ENCODE measurements around the gene CGNL1.
A peak's percentile ranks its signal among the peaks of the same experiment; 100 is the strongest.

The CGNL1 gene

GRCh38 chr15:57553526-57553925 is 177.2 kb downstream of the CGNL1 start:
- DNase-seq: no peak

GRCh38 chr15:57554063-57554811 is 177.9 kb downstream of the CGNL1 start:
- peak; percentile 61 for DNase-seq

- peak; percentile 48 for DNase-seq
These were observed 178.5 kb downstream of the CGNL1 start for GRCh38 chr15:57554812-57555179.

GRCh38 chr15:57555270-57555669 is 179.0 kb downstream of the CGNL1 start:
- DNase-seq: no peak

GRCh38 chr15:57556040-57556439 is 179.7 kb downstream of the CGNL1 start:
- no peak for DNase-seq

- DNase-seq: no peak
These were observed 181.0 kb downstream of the CGNL1 start for GRCh38 chr15:57557267-57557666.

GRCh38 chr15:57557810-57558209 is 181.5 kb downstream of the CGNL1 start:
- DNase-seq: no peak

- peak; percentile 12 for DNase-seq
These were observed 183.6 kb downstream of the CGNL1 start for GRCh38 chr15:57559875-57560274.

- DNase-seq: peak; percentile 61
These were observed 184.9 kb downstream of the CGNL1 start for GRCh38 chr15:57561041-57561711.

GRCh38 chr15:57562196-57562769 is 186.0 kb downstream of the CGNL1 start:
- no peak for DNase-seq

GRCh38 chr15:57563416-57563815 is 187.1 kb downstream of the CGNL1 start:
- DNase-seq: no peak

- peak; percentile 62 for DNase-seq
These were observed 189.0 kb downstream of the CGNL1 start for GRCh38 chr15:57565311-57565710.

- DNase-seq: no peak
These were observed 190.5 kb downstream of the CGNL1 start for GRCh38 chr15:57566834-57567233.

- no peak for DNase-seq
These were observed 191.6 kb downstream of the CGNL1 start for GRCh38 chr15:57567891-57568290.

GRCh38 chr15:57568299-57568698 is 192.0 kb downstream of the CGNL1 start:
- DNase-seq: no peak

- DNase-seq: no peak
These were observed 194.0 kb downstream of the CGNL1 start for GRCh38 chr15:57570340-57570739.

- no peak for DNase-seq
These were observed 194.7 kb downstream of the CGNL1 start for GRCh38 chr15:57570994-57571393.

- no peak for DNase-seq
These were observed 195.4 kb downstream of the CGNL1 start for GRCh38 chr15:57571725-57572124.

- DNase-seq: no peak
These were observed 196.2 kb downstream of the CGNL1 start for GRCh38 chr15:57572468-57572867.

- DNase-seq: no peak
These were observed 196.8 kb downstream of the CGNL1 start for GRCh38 chr15:57573151-57573550.

- DNase-seq: no peak
These were observed 199.1 kb downstream of the CGNL1 start for GRCh38 chr15:57575363-57575762.

- DNase-seq: no peak
These were observed 202.1 kb downstream of the CGNL1 start for GRCh38 chr15:57578288-57578900.

GRCh38 chr15:57580428-57580827 is 204.1 kb downstream of the CGNL1 start:
- no peak for DNase-seq

GRCh38 chr15:57580866-57581265 is 204.6 kb downstream of the CGNL1 start:
- DNase-seq: no peak

Measured in SHP77 treated with DMSO at 0.1 percent for 48 hours (cell line).